Measurements from ENCODE around the gene EFNA4. TPM values are rescaled to one million over a fixed set of nuclear protein-coding genes. Genes with fewer than 3 reads are reported as not detected.

The EFNA4 gene
- polyA plus RNA-seq, 3 donors = 2.3 to 8.0 (median 4.1) TPM

DNA sequence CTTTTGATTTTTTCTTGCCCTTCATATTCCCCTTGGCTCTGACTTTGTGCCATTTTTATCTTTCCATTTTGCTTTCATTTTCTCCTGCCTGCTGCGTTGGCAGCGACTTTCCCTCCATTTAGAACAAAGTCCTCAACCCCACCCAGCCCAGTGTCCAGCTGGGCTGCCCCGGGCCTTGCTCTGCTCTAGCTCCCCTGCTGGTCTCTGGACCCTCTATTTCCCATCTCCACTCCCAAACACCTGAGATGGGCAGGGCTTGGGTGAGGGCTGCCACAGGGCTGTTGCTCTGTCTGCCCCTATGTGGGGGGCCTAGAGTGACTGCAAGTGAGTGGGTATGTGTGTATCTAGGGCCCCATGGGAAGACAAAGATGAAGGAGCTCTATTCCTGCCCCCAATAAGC is 19.7 kb upstream of the EFNA4 start:
- H4K20me1 ChIP-seq (ENCODE audit: insufficient read depth, low read length) = no peaks in the 10 kb centered on the region
- no peak overlapping the region for H3K9ac ChIP-seq (ENCODE audit: insufficient read depth, low read length, poor library complexity, severe bottlenecking)
- H3K79me2 ChIP-seq (ENCODE audit: insufficient read depth, low read length) = no peaks in the 10 kb centered on the region
- no peak for DNase-seq
- H3K36me3 Mint-ChIP-seq = peaks cover 0 to 3% of the 10 kb centered on the region in 2 donors
- peaks cover 0 to 1% (median 0%) of the 10 kb centered on the region in 7 donors for H3K9me3 Mint-ChIP-seq
- peaks cover 10 to 16% of the 10 kb centered on the region in 2 donors for H3K4me1 ChIP-seq (ENCODE audit: control insufficient read depth in 1 of 2, insufficient read depth in 2 of 2, low read length in 2 of 2)
- H3K27ac ChIP-seq (ENCODE audit: low read depth in 1 of 2, low read length in 2 of 2) = no peak overlapping the region
- peaks cover 17% of the 10 kb centered on the region for H3K4me1 Mint-ChIP-seq
- H2AFZ ChIP-seq (ENCODE audit: insufficient read depth, low read depth, low read length, poor library complexity, severe bottlenecking) = no peak overlapping the region
- no peaks in the 10 kb centered on the region for H3K36me3 ChIP-seq (replicated peaks in 1 of 2; ENCODE audit: control insufficient read depth in 1 of 2, insufficient read depth in 2 of 2, low read length in 2 of 2)
- H3K4me3 ChIP-seq (replicated peaks in 1 of 3; ENCODE audit: low read depth in 2 of 3, low read length in 3 of 3) = no peak overlapping the region
- H3K4me3 Mint-ChIP-seq = no peak overlapping the region
- H3K27ac Mint-ChIP-seq = peak overlapping the region in 1 of 7 donors; percentile 33
- no peak overlapping the region for H3K4me2 ChIP-seq (replicated peaks; ENCODE audit: extremely low read depth, low read length, poor library complexity, severe bottlenecking)
- 100% methylated on average over 2 of the region's 3 CpGs for WGBS (ENCODE audit: insufficient coverage)
- TF ChIP-seq, protein P1, sequence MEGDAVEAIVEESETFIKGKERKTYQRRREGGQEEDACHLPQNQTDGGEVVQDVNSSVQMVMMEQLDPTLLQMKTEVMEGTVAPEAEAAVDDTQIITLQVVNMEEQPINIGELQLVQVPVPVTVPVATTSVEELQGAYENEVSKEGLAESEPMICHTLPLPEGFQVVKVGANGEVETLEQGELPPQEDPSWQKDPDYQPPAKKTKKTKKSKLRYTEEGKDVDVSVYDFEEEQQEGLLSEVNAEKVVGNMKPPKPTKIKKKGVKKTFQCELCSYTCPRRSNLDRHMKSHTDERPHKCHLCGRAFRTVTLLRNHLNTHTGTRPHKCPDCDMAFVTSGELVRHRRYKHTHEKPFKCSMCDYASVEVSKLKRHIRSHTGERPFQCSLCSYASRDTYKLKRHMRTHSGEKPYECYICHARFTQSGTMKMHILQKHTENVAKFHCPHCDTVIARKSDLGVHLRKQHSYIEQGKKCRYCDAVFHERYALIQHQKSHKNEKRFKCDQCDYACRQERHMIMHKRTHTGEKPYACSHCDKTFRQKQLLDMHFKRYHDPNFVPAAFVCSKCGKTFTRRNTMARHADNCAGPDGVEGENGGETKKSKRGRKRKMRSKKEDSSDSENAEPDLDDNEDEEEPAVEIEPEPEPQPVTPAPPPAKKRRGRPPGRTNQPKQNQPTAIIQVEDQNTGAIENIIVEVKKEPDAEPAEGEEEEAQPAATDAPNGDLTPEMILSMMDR (IDR thresholded peaks at IDR 0.05) = no peak
- H3K9me3 ChIP-seq (replicated peaks in 1 of 2; ENCODE audit: control insufficient read depth in 1 of 2, insufficient read depth in 1 of 2, low read length in 2 of 2) = no peaks in the 10 kb centered on the region
- intact Hi-C loops (cut with micrococcal nuclease) = no loop called here
- H3K27me3 ChIP-seq (ENCODE audit: control insufficient read depth in 2 of 2, insufficient read depth in 2 of 2, low read length in 2 of 2) = no peaks in the 10 kb centered on the region
- peaks cover 4 to 7% (median 7%) of the 10 kb centered on the region in 3 donors for H3K27me3 Mint-ChIP-seq (ENCODE audit: low read depth in 3 of 3)

DNA sequence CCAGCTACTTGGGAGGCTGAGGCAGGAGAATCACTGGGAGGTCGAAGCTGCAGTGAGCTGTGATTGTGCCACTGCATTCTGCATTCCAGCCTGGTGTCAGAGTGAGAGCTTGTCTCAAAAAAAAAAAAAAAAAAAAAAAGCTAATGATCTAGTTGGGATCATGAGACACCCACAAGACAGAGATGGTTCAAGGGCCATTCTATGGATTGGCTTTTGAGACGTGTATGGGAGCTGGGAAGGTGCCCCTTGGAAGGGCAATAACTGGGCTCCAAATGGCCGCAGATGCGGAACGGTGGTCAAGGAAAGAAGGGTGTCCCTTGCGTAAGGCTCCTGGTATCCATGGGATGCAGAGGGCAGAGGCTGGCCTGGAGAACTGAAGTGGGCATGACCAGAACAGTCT is 19.2 kb upstream of the EFNA4 start:
- Histone ChIP-seq H4K20me1 (ENCODE audit: insufficient read depth, low read length) (no peaks in the 10 kb centered on the region), H3K36me3 (replicated peaks in 1 of 2; ENCODE audit: control insufficient read depth in 1 of 2, insufficient read depth in 2 of 2, low read length in 2 of 2) (no peaks in the 10 kb centered on the region), H3K79me2 (ENCODE audit: insufficient read depth, low read length) (no peaks in the 10 kb centered on the region), H3K9me3 (replicated peaks in 1 of 2; ENCODE audit: control insufficient read depth in 1 of 2, insufficient read depth in 1 of 2, low read length in 2 of 2) (no peaks in the 10 kb centered on the region), H3K4me2 (replicated peaks; ENCODE audit: extremely low read depth, low read length, poor library complexity, severe bottlenecking) (no peak overlapping the region), H3K4me3 (replicated peaks in 1 of 3; ENCODE audit: low read depth in 2 of 3, low read length in 3 of 3) (no peak overlapping the region), H3K9ac (ENCODE audit: insufficient read depth, low read length, poor library complexity, severe bottlenecking) (no peak overlapping the region), H2AFZ (ENCODE audit: insufficient read depth, low read depth, low read length, poor library complexity, severe bottlenecking) (peak overlapping the region; percentile 19), H3K27me3 (ENCODE audit: control insufficient read depth in 2 of 2, insufficient read depth in 2 of 2, low read length in 2 of 2) (no peaks in the 10 kb centered on the region), H3K27ac (ENCODE audit: low read depth in 1 of 2, low read length in 2 of 2) (no peak overlapping the region), H3K4me1 (ENCODE audit: control insufficient read depth in 1 of 2, insufficient read depth in 2 of 2, low read length in 2 of 2) (peaks cover 4 to 10% of the 10 kb centered on the region in 2 donors)
- H3K4me1 Mint-ChIP-seq = peaks cover 11% of the 10 kb centered on the region
- H3K4me3 Mint-ChIP-seq = peak overlapping the region in 1 of 2 donors; percentile 57
- peaks cover 0 to 3% of the 10 kb centered on the region in 2 donors for H3K36me3 Mint-ChIP-seq
- peaks cover 2 to 7% (median 4%) of the 10 kb centered on the region in 3 donors for H3K27me3 Mint-ChIP-seq (ENCODE audit: low read depth in 3 of 3)
- H3K27ac Mint-ChIP-seq = peak overlapping the region in 3 of 7 donors; percentile 33 to 81 (median 52)
- intact Hi-C loops (cut with micrococcal nuclease) = no loop called here
- no peak for DNase-seq
- 90% methylated on average over 5 of the region's 6 CpGs for whole genome bisulfite sequencing (ENCODE audit: insufficient coverage)
- peaks cover 0 to 1% (median 0%) of the 10 kb centered on the region in 7 donors for H3K9me3 Mint-ChIP-seq
- TF ChIP-seq, protein P1 (IDR thresholded peaks at IDR 0.05) = no peak

Measured in CD14-positive monocyte (primary cell).